Endothelial cell of umbilical vein (primary cell): Measurements from ENCODE around the gene SHISA6. TPM values are rescaled to one million over a fixed set of nuclear protein-coding genes. Genes with fewer than 3 reads are reported as not detected.
"Not testable (repeated sequence)": the region's sequence is repeated elsewhere in the genome, so short reads cannot be mapped to it uniquely, and the experiment has no call there.

Experiments
- BruUV-seq: library from RNA; stranded (reverse); fragments of 400-500 nt; replicated peaks from 2 replicates; lab custom pipeline; 2021; lab: Mats Ljungman, UMichigan
- CTCF ChIA-PET: fragments of 300-600, 350-600 bp; sonication (Branson Sonifier 250); formaldehyde crosslinking; loops from one replicate; lab custom pipeline; 2021; ENCODE audit warnings: antibody characterized with exemption, inconsistent platforms; lab: Charles Lee
- POLR2A ChIA-PET: fragments of 300-600, 350-600 bp; sonication (Branson Sonifier 250); formaldehyde crosslinking; loops from one replicate; lab custom pipeline; 2021; ENCODE audit warnings: antibody characterized with exemption, inconsistent platforms; lab: Charles Lee
- DNase-seq: peaks from one replicate; pipeline ENCODE4 v3.0.0-alpha.2; 2011; ENCODE audit warnings: low read depth, low spot score
- FAIRE-seq: peaks from 2 replicates; lab custom pipeline; 2011; peaks lifted over from hg19 to GRCh38; lab: Jason Lieb, UNC
- H2AFZ ChIP-seq: 2 replicates; pipeline ENCODE4 v1.6.0; 2012; ENCODE audit warnings: low read depth, low read length, control low read depth, inconsistent platforms
- H3K27ac ChIP-seq: 2 replicates; pipeline ENCODE4 v1.5.1; 2011; ENCODE audit warnings: low read depth, mild to moderate bottlenecking, control low read depth, low read length, moderate library complexity; ENCODE audit not compliant: insufficient read depth
- H3K27me3 ChIP-seq, 2 experiments: 2 replicates each; pipeline versions ENCODE4 v1.6.0 to v1.6.1; 2011; ENCODE audit warnings: low read length in 2 of 2, mixed read lengths in 1 of 2; ENCODE audit not compliant: control insufficient read depth in 2 of 2, insufficient read depth in 2 of 2
- H3K36me3 ChIP-seq, 2 experiments: 2 replicates in 1 of 2; 3 replicates in 1 of 2; pipeline ENCODE4 v1.5.1; 2011; ENCODE audit warnings: low read length in 2 of 2, mild to moderate bottlenecking in 1 of 2, moderate library complexity in 1 of 2; ENCODE audit not compliant: control insufficient read depth in 2 of 2, insufficient read depth in 2 of 2; ENCODE audit errors: extremely low read depth in 1 of 2
- H3K4me1 ChIP-seq: 3 replicates; pipeline ENCODE4 v1.5.1; 2011; ENCODE audit warnings: mild to moderate bottlenecking, low read length; ENCODE audit not compliant: control insufficient read depth, insufficient read depth; ENCODE audit errors: extremely low read depth
- H3K4me2 ChIP-seq: 2 replicates; pipeline ENCODE4 v1.6.1; 2011; ENCODE audit warnings: low read length, control low read depth, mixed read lengths; ENCODE audit not compliant: insufficient read depth
- H3K4me3 ChIP-seq, 3 experiments: fragments of 200-600 bp in 1 of 3; sonication (generic), shearing (Covaris generic) in 1 of 3; replicated peaks in 1 of 3; 2 replicates each; pipeline ENCODE4 v1.5.1; 2011 to 2016; ENCODE audit warnings: control low read depth in 3 of 3, low read length in 3 of 3, mild to moderate bottlenecking in 2 of 3, inconsistent platforms in 1 of 3, low read depth in 1 of 3, moderate library complexity in 1 of 3; ENCODE audit not compliant: insufficient read depth in 1 of 3
- H3K79me2 ChIP-seq: 2 replicates; pipeline ENCODE4 v1.6.0; 2012; ENCODE audit warnings: low read length, inconsistent platforms; ENCODE audit not compliant: control insufficient read depth, insufficient read depth
- H3K9ac ChIP-seq: replicated peaks from 2 replicates; pipeline ENCODE3; 2011; ENCODE audit warnings: low read length, control low read depth; ENCODE audit not compliant: insufficient read depth; ENCODE audit errors: extremely low read depth
- H3K9me1 ChIP-seq: replicated peaks from 3 replicates; pipeline ENCODE4 v1.6.0; 2011; ENCODE audit warnings: mild to moderate bottlenecking, low read length; ENCODE audit not compliant: control insufficient read depth, insufficient read depth; ENCODE audit errors: extremely low read depth
- H3K9me3 ChIP-seq: replicated peaks from 2 replicates; pipeline ENCODE4 v1.5.1; 2012; ENCODE audit warnings: low read length, inconsistent platforms; ENCODE audit not compliant: control insufficient read depth, insufficient read depth
- H4K20me1 ChIP-seq: replicated peaks from 2 replicates; pipeline ENCODE3; 2011; ENCODE audit warnings: mild to moderate bottlenecking, low read length; ENCODE audit not compliant: control insufficient read depth, insufficient read depth; ENCODE audit errors: extremely low read depth
- EZH2 ChIP-seq: IDR thresholded peaks from 2 replicates; pipeline ENCODE4 v1.6.1; 2012; ENCODE audit warnings: borderline replicate concordance, low read depth, mild to moderate bottlenecking, moderate library complexity, low read length, inconsistent platforms; ENCODE audit not compliant: severe bottlenecking
- JUN ChIP-seq: IDR thresholded peaks from 2 replicates; pipeline ENCODE4 v1.6.1; 2011; ENCODE audit warnings: borderline replicate concordance, low read depth; ENCODE audit not compliant: insufficient read length, insufficient read depth
- POLR2A ChIP-seq: IDR thresholded peaks from 2 replicates; pipeline ENCODE4 v1.6.1; 2012; ENCODE audit warnings: low read depth, mild to moderate bottlenecking, control low read depth, low read length
- dilution Hi-C: fragments of 300-500 bp; cut with MboI; formaldehyde crosslinking; loops from one replicate; pipeline ENCODE4 v1.15.0; 2019; ENCODE audit warnings: low sequenced_read_pairs; ENCODE audit not compliant: extremely low pct_ligation_motif_present
- intact Hi-C: fragments of 100-400 bp; cut with micrococcal nuclease; formaldehyde crosslinking; loops from one replicate; pipeline ENCODE4 v1.10.0; 2022
- polyA plus RNA-seq, 4 experiments: library from polyadenylated mRNA; depleted of rRNA in 3 of 4; stranded (reverse) in 3 of 4; unstranded in 1 of 4; fragments of >200 nt; gene quantifications; 2 replicates each; pipeline versions ENCODE4 v1.2.1 to v1.2.3, GENCODE V29; 2011 to 2012; ENCODE audit warnings: missing spikeins in 1 of 4
- total RNA-seq: library from RNA; stranded (reverse); gene quantifications from 2 replicates; pipeline ENCODE4 v1.2.3, GENCODE V29; 2021
- TF ChIP-seq, protein P1 (sequence below), 2 donors: IDR thresholded peaks; 1 replicate in 1 of 2; 2 replicates in 1 of 2; pipeline ENCODE4 v1.5.1; 2011; ENCODE audit warnings: low read length in 2 of 2, mild to moderate bottlenecking in 2 of 2, moderate library complexity in 2 of 2, control low read depth in 1 of 2, inconsistent platforms in 1 of 2, low read depth in 1 of 2; ENCODE audit not compliant: insufficient read depth in 1 of 2; ENCODE audit errors: extremely low read depth in 1 of 2
- TF ChIP-seq, protein P2 (sequence below): IDR thresholded peaks from 2 replicates; pipeline ENCODE4 v1.6.1; 2011; ENCODE audit not compliant: insufficient read depth, insufficient read length

Gene SHISA6
- total and polyA plus RNA-seq, 2 donors (not counting 3 experiments of a cell fraction or from before 2014, with no cell fraction given) = not detected

DNA sequence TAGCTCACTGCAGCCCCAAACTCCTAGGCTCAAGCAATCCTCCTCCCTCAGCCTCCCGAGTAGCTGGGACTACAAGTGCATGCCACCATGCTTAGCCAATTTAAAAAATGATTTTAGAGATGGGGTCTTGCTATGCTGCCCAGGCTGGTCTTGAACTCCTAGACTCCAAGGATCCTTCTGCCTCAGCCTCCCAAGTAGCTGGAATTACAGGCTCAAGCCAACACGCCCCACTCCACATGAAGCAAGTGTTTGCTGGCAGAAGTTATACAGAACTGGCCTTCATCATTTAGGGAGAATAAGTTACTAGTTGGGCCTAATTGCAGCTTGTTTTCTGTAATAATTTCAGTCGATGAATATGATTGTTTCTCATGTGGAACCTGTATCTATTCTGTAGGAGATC, 68.0 kb downstream of the SHISA6 start:
- no peak for FAIRE-seq

GRCh38 chr17:11309850-11310249, 68.8 kb downstream of the SHISA6 start:
- Histone ChIP-seq H2AFZ (no peak overlapping the region), H3K27me3 (no peaks in the 10 kb centered on the region), H3K9me1 (no peaks in the 10 kb centered on the region), H3K9me3 (peaks cover 10% of the 10 kb centered on the region), H3K9ac (no peak overlapping the region), H3K4me2 (no peak overlapping the region), H3K4me3 (no peak overlapping the region), H4K20me1 (no peaks in the 10 kb centered on the region), H3K27ac (no peak overlapping the region), H3K36me3 (no peaks in the 10 kb centered on the region), H3K4me1 (no peaks in the 10 kb centered on the region), H3K79me2 (no peaks in the 10 kb centered on the region)
- TF ChIP-seq, protein P1, sequence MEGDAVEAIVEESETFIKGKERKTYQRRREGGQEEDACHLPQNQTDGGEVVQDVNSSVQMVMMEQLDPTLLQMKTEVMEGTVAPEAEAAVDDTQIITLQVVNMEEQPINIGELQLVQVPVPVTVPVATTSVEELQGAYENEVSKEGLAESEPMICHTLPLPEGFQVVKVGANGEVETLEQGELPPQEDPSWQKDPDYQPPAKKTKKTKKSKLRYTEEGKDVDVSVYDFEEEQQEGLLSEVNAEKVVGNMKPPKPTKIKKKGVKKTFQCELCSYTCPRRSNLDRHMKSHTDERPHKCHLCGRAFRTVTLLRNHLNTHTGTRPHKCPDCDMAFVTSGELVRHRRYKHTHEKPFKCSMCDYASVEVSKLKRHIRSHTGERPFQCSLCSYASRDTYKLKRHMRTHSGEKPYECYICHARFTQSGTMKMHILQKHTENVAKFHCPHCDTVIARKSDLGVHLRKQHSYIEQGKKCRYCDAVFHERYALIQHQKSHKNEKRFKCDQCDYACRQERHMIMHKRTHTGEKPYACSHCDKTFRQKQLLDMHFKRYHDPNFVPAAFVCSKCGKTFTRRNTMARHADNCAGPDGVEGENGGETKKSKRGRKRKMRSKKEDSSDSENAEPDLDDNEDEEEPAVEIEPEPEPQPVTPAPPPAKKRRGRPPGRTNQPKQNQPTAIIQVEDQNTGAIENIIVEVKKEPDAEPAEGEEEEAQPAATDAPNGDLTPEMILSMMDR (IDR thresholded peaks at IDR 0.05; ENCODE audit: extremely low read depth in 1 of 2, insufficient read depth in 1 of 2, low read depth in 1 of 2, low read length in 2 of 2) = no peak
- no peak for TF ChIP-seq EZH2
- no TSS peak for BruUV-seq
- POLR2A ChIA-PET = no interaction called here
- intact Hi-C loops = no loop called here
- CTCF ChIA-PET = no interaction called here
- dilution Hi-C loops = no loop called here
- FAIRE-seq (no peak), DNase-seq (no peak)

More for the DNA sequence above, 68.0 kb downstream of the SHISA6 start:
- dilution Hi-C loops = no loop called here
- no peak overlapping the region for H3K4me2 ChIP-seq
- no peaks in the 10 kb centered on the region for H4K20me1 ChIP-seq
- no peak overlapping the region for H3K27ac ChIP-seq
- CTCF ChIA-PET = no interaction called here
- H3K4me3 ChIP-seq = no peak overlapping the region
- H3K4me1 ChIP-seq = no peaks in the 10 kb centered on the region
- H3K27me3 ChIP-seq = no peaks in the 10 kb centered on the region
- POLR2A ChIA-PET = no interaction called here
- no peaks in the 10 kb centered on the region for H3K79me2 ChIP-seq
- intact Hi-C loops = no loop called here
- H3K9me3 ChIP-seq = peaks cover 10% of the 10 kb centered on the region
- BruUV-seq = no TSS peak
- no peaks in the 10 kb centered on the region for H3K36me3 ChIP-seq
- H2AFZ ChIP-seq = no peak overlapping the region
- no peaks in the 10 kb centered on the region for H3K9me1 ChIP-seq
- no peak overlapping the region for H3K9ac ChIP-seq
- no peak for DNase-seq
- TF ChIP-seq, protein P2, sequence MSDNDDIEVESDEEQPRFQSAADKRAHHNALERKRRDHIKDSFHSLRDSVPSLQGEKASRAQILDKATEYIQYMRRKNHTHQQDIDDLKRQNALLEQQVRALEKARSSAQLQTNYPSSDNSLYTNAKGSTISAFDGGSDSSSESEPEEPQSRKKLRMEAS = no peak
- no peak for TF ChIP-seq POLR2A
- no peak for TF ChIP-seq JUN
- no peak for TF ChIP-seq EZH2

GRCh38 chr17:11316451-11316850, 75.4 kb downstream of the SHISA6 start:
- H3K4me1 ChIP-seq, BruUV-seq, H3K36me3 ChIP-seq, H2AFZ ChIP-seq, FAIRE-seq, H3K9me3 ChIP-seq, POLR2A ChIA-PET, DNase-seq, H3K9ac ChIP-seq, H3K4me3 ChIP-seq, intact Hi-C loops, H3K27me3 ChIP-seq, H3K4me2 ChIP-seq, CTCF ChIA-PET, H3K27ac ChIP-seq, H3K79me2 ChIP-seq, H3K9me1 ChIP-seq, H4K20me1 ChIP-seq, dilution Hi-C loops: not testable (repeated sequence)
